AG04449 (cell line): ENCODE results near the gene USP16.

Experiments
- CTCF ChIA-PET: fragments of 350-600 bp; formaldehyde crosslinking; extraction: SDS; loops from one replicate; lab custom pipeline; 2021; ENCODE audit warnings: antibody characterized with exemption; lab: Yijun Ruan, JAX
- POLR2A ChIA-PET: fragments of 400-600, 350-600 bp; formaldehyde crosslinking; extraction: SDS; loops from one replicate; lab custom pipeline; 2020; ENCODE audit warnings: antibody characterized with exemption, inconsistent platforms; lab: Yijun Ruan, JAX
- DNase-seq: peaks from one replicate; pipeline ENCODE4 v3.0.0-alpha.2; 2010; ENCODE audit warnings: low read depth, low spot score
- H3K4me3 ChIP-seq: 2 replicates; pipeline ENCODE4 v1.5.1; 2011; ENCODE audit warnings: low read depth, mild to moderate bottlenecking, control low read depth, low read length
- CTCF ChIP-seq: IDR thresholded peaks from one replicate; pipeline ENCODE4 v1.5.1; 2011; ENCODE audit warnings: mild to moderate bottlenecking, moderate library complexity, low read length, control low read depth, inconsistent platforms; ENCODE audit not compliant: insufficient read depth; ENCODE audit errors: missing control alignments

The USP16 gene

GRCh38 chr21:29092102-29092959, 67.9 kb downstream of the USP16 start:
- no peak for DNase-seq
- peak; percentile 19 for TF ChIP-seq CTCF
- ChIA-PET POLR2A (interaction anchor here (0.7 to 1.5 kb wide), 4 partner anchors 207 to 211 kb away, joined by 3 to 4 read pairs (median 3); no protein-coding TSS in a partner anchor), CTCF (interaction anchor here (0.8 to 9.8 kb wide), 8 partner anchors 10 to 759 kb away, joined by 3 to 138 read pairs (median 12); no protein-coding TSS in a partner anchor)
- H3K4me3 ChIP-seq, result no peak overlapping the region

GRCh38 chr21:29096218-29097015, 71.9 kb downstream of the USP16 start:
- ChIA-PET POLR2A (no interaction called here), CTCF (interaction anchor here (0.6 to 9.8 kb wide), 2 partner anchors 37 to 275 kb away, joined by 3 to 138 read pairs; no protein-coding TSS in a partner anchor)
- no peak overlapping the region for H3K4me3 ChIP-seq
- no peak for DNase-seq
- TF ChIP-seq CTCF, result no peak

GRCh38 chr21:29098156-29098555, 73.7 kb downstream of the USP16 start:
- no peak for DNase-seq
- H3K4me3 ChIP-seq, result no peak overlapping the region
- POLR2A ChIA-PET, result interaction anchor here (0.6 to 0.8 kb wide), 3 partner anchors 47 to 202 kb away, joined by 3 to 4 read pairs (median 4); no protein-coding TSS in a partner anchor
- TF ChIP-seq CTCF, result no peak
- CTCF ChIA-PET, result interaction anchor here (1.0 to 1.9 kb wide), 6 partner anchors 8 to 401 kb away, joined by 3 to 5 read pairs (median 4); no protein-coding TSS in a partner anchor

GRCh38 chr21:29102791-29103257, 78.4 kb downstream of the USP16 start:
- ChIA-PET POLR2A (no interaction called here), CTCF (interaction anchor here (0.9 to 1.4 kb wide), 4 partner anchors 9 to 269 kb away, joined by 3 to 5 read pairs (median 3); no protein-coding TSS in a partner anchor)
- H3K4me3 ChIP-seq, result no peak overlapping the region
- no peak for TF ChIP-seq CTCF
- no peak for DNase-seq
